Chondrocyte (in vitro differentiated cells): Measurements from ENCODE around the gene KLC1. TPM values are rescaled to one million over a fixed set of nuclear protein-coding genes. Genes with fewer than 3 reads are reported as not detected.

ENCODE experiments used
- DNase-seq: peaks from one replicate; pipeline ENCODE4 v3.0.0; 2021; ENCODE audit warnings: mixed read lengths, low spot score
- H3K27ac Mint-ChIP-seq: one replicate; pipeline ENCODE4 v1.8.0; 2021; ENCODE audit warnings: mild to moderate bottlenecking, moderate library complexity, mixed read lengths; ENCODE audit not compliant: unreplicated experiment
- H3K27me3 Mint-ChIP-seq: 2 replicates; pipeline ENCODE4 v1.8.0; 2021; ENCODE audit warnings: low read depth, mixed read lengths
- H3K36me3 Mint-ChIP-seq: 2 replicates; pipeline ENCODE4 v1.8.0; 2021; ENCODE audit warnings: low read depth, mixed read lengths
- H3K4me1 Mint-ChIP-seq: 2 replicates; pipeline ENCODE4 v1.8.0; 2021; ENCODE audit warnings: low read depth, mild to moderate bottlenecking, mixed read lengths
- H3K4me3 Mint-ChIP-seq: one replicate; pipeline ENCODE4 v1.8.0; 2021; ENCODE audit warnings: mild to moderate bottlenecking, moderate library complexity, mixed read lengths; ENCODE audit not compliant: unreplicated experiment
- H3K9me3 Mint-ChIP-seq: 2 replicates; pipeline ENCODE4 v1.8.0; 2021; ENCODE audit warnings: low read depth, mixed read lengths
- CTCF ChIP-seq: fragments of 200-600 bp; sonication (generic); IDR thresholded peaks from 2 replicates; pipeline ENCODE4 v1.5.0; 2021; ENCODE audit warnings: antibody characterized with exemption, mild to moderate bottlenecking, moderate library complexity
- total RNA-seq: library from RNA; stranded (reverse); gene quantifications from 3 replicates; pipeline ENCODE4 v1.2.1, GENCODE V29; 2021

KLC1 gene
- total RNA-seq, 1 donor from 2014 or later, result 190 TPM

- H3K4me3 Mint-ChIP-seq, result no peak overlapping the region
- H3K4me1 Mint-ChIP-seq, result peaks cover 27% of the 10 kb centered on the region
- no peaks in the 10 kb centered on the region for H3K9me3 Mint-ChIP-seq
- H3K27ac Mint-ChIP-seq, result peak overlapping the region; percentile 41
- H3K27me3 Mint-ChIP-seq, result no peaks in the 10 kb centered on the region
- no peak for TF ChIP-seq CTCF
- DNase-seq, result peak; percentile 80
- peaks cover 15% of the 10 kb centered on the region for H3K36me3 Mint-ChIP-seq
These were observed 71.1 kb downstream of the KLC1 start for GRCh38 chr14:103699901-103700752.

DNA sequence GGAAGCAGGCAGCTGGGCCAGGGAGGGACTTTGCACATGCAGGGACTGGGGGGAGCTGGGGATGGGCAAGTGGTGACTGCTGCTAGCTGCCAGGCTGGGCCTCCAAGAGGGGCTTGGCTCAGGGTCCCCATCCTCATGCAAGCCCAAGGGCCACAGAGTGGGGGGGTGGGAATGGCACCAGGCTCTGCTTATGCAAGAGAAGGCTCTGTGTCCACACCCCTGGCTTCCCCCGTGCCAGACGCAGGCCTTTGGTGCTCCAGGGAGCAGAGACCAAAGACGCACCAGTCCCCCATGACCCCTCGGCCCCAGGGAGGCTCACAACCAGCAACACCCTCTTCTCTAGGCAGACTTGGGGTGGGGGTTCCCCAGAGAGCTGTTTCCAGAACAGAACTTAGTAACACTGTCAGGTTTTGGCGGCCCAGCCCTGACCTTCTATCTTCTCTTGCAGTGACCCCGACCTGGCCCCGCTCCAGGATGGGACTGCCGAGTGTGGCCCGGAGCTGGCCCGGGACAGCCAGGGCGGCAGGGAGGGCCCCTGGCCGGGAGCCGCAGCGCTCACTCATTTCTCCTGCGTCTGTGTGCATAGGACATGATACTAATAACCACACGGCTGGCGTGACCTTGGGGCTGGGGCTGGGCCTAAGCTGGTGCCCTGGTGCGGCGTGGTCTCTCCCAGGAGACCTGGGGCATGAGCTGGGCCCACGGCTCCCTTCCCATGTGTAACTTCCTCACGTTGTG lies 71.9 kb downstream of the KLC1 start:
- Mint-ChIP-seq H3K9me3 (no peaks in the 10 kb centered on the region), H3K36me3 (peaks cover 15% of the 10 kb centered on the region), H3K27ac (no peak overlapping the region), H3K4me1 (peaks cover 20% of the 10 kb centered on the region), H3K27me3 (no peaks in the 10 kb centered on the region), H3K4me3 (no peak overlapping the region)
- no peak for DNase-seq
- TF ChIP-seq CTCF, result no peak

- no peak for DNase-seq
These were observed 73.1 kb downstream of the KLC1 start for GRCh38 chr14:103702095-103702494.

DNA sequence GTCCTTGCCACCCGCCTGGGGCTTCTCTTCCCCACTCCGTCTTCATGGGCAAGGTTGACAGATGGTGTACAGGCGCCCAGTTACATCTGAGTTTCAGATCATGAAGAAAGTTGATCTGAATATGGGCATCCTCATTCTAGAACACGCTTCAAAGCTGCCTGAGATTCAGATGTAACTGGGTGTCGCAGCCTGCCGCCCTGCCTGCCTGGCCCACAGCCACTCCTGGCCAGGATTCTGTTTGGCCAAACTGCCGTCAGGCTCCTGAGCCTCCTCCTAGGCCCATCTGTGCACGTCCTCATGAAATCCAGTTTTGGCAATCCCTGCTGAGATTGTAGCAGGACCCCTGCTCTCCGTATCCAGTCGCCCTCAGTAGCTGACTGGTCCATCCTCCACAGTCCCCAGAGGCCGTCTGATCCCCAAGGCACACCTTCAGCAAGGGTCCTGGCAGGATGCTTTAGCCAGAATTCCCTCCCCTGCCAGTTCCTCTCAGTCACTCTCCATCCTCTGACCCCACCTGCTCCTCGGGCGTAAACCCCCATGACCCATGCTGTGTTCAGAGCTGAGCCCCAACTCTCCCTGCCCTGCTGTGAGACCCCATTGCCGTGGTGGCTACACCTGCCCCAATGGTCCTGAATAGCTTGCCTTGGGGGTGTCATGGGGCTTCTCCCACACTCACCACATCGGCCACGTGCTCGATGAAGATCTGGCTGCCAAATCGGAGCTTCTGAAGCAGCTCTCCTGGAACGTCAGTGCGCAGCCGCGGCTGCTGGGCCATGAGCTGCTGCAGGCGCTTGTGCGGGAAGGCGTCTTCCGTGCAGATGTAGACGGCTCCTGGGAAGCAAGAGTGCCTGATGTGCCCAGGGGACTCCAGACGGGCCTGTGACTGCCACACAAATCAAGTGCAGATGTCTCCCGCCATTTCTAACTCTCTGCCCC lies 73.8 kb downstream of the KLC1 start:
- Mint-ChIP-seq H3K9me3 (no peaks in the 10 kb centered on the region), H3K27me3 (no peaks in the 10 kb centered on the region), H3K27ac (peak overlapping the region; percentile 8), H3K36me3 (peaks cover 15% of the 10 kb centered on the region), H3K4me3 (no peak overlapping the region), H3K4me1 (peaks cover 2% of the 10 kb centered on the region)
- no peak for DNase-seq
- TF ChIP-seq CTCF, result no peak

More at GRCh38 chr14:103702095-103702494, 73.1 kb downstream of the KLC1 start:
- no peaks in the 10 kb centered on the region for H3K9me3 Mint-ChIP-seq
- no peak overlapping the region for H3K4me3 Mint-ChIP-seq
- TF ChIP-seq CTCF, result no peak
- H3K27me3 Mint-ChIP-seq, result no peaks in the 10 kb centered on the region
- peaks cover 8% of the 10 kb centered on the region for H3K4me1 Mint-ChIP-seq
- peaks cover 15% of the 10 kb centered on the region for H3K36me3 Mint-ChIP-seq
- H3K27ac Mint-ChIP-seq, result no peak overlapping the region
